ENCODE measurements around the gene IDE.
"Not testable (repeated sequence)": the region's sequence is repeated elsewhere in the genome, so short reads cannot be mapped to it uniquely, and the experiment has no call there.

The IDE gene

GRCh38 chr10:92573798-92574547, at the start of gene IDE:
Gene IDE (minus strand): TSS chr10:92574093. CDS start chr10:92574019, 74 bp downstream.
- peak; percentile 70 for DNase-seq

GRCh38 chr10:92619368-92619767, 45.5 kb upstream of the IDE start:
- no peak for DNase-seq

- DNase-seq: no peak
These were observed 41.6 kb upstream of the IDE start for GRCh38 chr10:92615515-92615914.

GRCh38 chr10:92604841-92605240, 30.9 kb upstream of the IDE start:
- DNase-seq: no peak

- DNase-seq: no peak
These were observed 24.4 kb upstream of the IDE start for GRCh38 chr10:92598321-92598720.

GRCh38 chr10:92595505-92595904, 21.6 kb upstream of the IDE start:
- DNase-seq: no peak

GRCh38 chr10:92593619-92594588, 20.0 kb upstream of the IDE start:
- DNase-seq: no peak

- DNase-seq: peak; percentile 89
These were observed 19.1 kb upstream of the IDE start, which contains the start of gene KIF11 for GRCh38 chr10:92592761-92593618. Gene KIF11 (plus strand): TSS chr10:92593130. CDS start chr10:92593376, 246 bp downstream.

- DNase-seq: peak; percentile 79
These were observed 17.7 kb upstream of the IDE start for GRCh38 chr10:92591550-92592022.

- DNase-seq: no peak
These were observed 17.0 kb upstream of the IDE start for GRCh38 chr10:92590623-92591549.

GRCh38 chr10:92582347-92582746, 8.5 kb upstream of the IDE start:
- not testable (repeated sequence) for DNase-seq

GRCh38 chr10:92575961-92576360, 2.1 kb upstream of the IDE start:
- DNase-seq: peak; percentile 62

- peak; percentile 64 for DNase-seq
These were observed 812 bp upstream of the IDE start for GRCh38 chr10:92574548-92575261.

GRCh38 chr10:92573091-92573797, 649 bp downstream of the IDE start:
- DNase-seq: peak; percentile 42

- DNase-seq: no peak
These were observed 1.4 kb downstream of the IDE start for GRCh38 chr10:92572362-92573090.

GRCh38 chr10:92571649-92572048, 2.2 kb downstream of the IDE start:
- no peak for DNase-seq

GRCh38 chr10:92569663-92570062, 4.2 kb downstream of the IDE start:
- DNase-seq: not testable (repeated sequence)

GRCh38 chr10:92569071-92569470, 4.8 kb downstream of the IDE start:
- no peak for DNase-seq

GRCh38 chr10:92567952-92568600, 5.8 kb downstream of the IDE start:
- peak; percentile 65 for DNase-seq

Data from kidney glomerular epithelial cell (primary cell).